HepG2 (cell line): Measurements from ENCODE around the gene SYP. TPM values are rescaled to one million over a fixed set of nuclear protein-coding genes. Genes with fewer than 3 reads are reported as not detected.

Source experiments
- ATAC-seq: fragments of 200-7000 bp; cut with Tn5 transposase; 3 replicates; pipeline ENCODE4 v1.9.1; 2020; ENCODE audit warnings: mild to moderate bottlenecking, moderate library complexity
- BruUV-seq: library from RNA; stranded (reverse); fragments of 400-500 nt; replicated peaks from 2 replicates; lab custom pipeline; 2021; lab: Mats Ljungman, UMichigan
- CTCF ChIA-PET: fragments of 300-600 bp; formaldehyde crosslinking; extraction: SDS; loops from one replicate; lab custom pipeline; 2021; ENCODE audit warnings: low total read pairs, inconsistent platforms, low intra/inter-chr PET ratio; lab: Yijun Ruan, JAX
- POLR2A ChIA-PET: fragments of 350-600 bp; sonication (Branson Sonifier 250); formaldehyde crosslinking; loops from one replicate; lab custom pipeline; 2020; ENCODE audit warnings: antibody characterized with exemption, inconsistent platforms; lab: Yijun Ruan, JAX
- DNase-seq: peaks from one replicate; pipeline ENCODE4 v3.0.0-alpha.2; 2015; ENCODE audit warnings: low spot score
- FAIRE-seq: peaks from 3 replicates; lab custom pipeline; 2011; peaks lifted over from hg19 to GRCh38; lab: Jason Lieb, UNC
- H2AFZ ChIP-seq: one replicate; pipeline ENCODE4 v1.6.1; 2011; ENCODE audit warnings: low read length, inconsistent platforms
- H3K27ac ChIP-seq: fragments of 300-600 bp; 3 replicates; pipeline ENCODE4 v1.8.0; 2011; ENCODE audit warnings: mixed run types, mild to moderate bottlenecking, mixed read lengths, low read length, inconsistent platforms; ENCODE audit not compliant: insufficient read depth; ENCODE audit errors: extremely low read length
- H3K27me3 ChIP-seq, 2 experiments: fragments of 200-600 bp in 1 of 2; 2 replicates in 1 of 2; 3 replicates in 1 of 2; pipeline versions ENCODE4 v1.6.0 to v1.8.0; 2011; ENCODE audit warnings: low read length in 2 of 2, mild to moderate bottlenecking in 2 of 2, moderate library complexity in 2 of 2, inconsistent platforms in 1 of 2; ENCODE audit not compliant: insufficient read depth in 2 of 2, control insufficient read depth in 1 of 2
- H3K36me3 ChIP-seq, 2 experiments: fragments of 200-600 bp in 1 of 2; replicated peaks in 1 of 2; 2 replicates in 1 of 2; 3 replicates in 1 of 2; pipeline versions ENCODE4 v1.5.1 to v1.8.0; 2011; ENCODE audit warnings: low read length in 2 of 2, inconsistent platforms in 1 of 2; ENCODE audit not compliant: insufficient read depth in 2 of 2, control insufficient read depth in 1 of 2
- H3K4me1 ChIP-seq: 2 replicates; pipeline ENCODE4 v1.5.1; 2012; ENCODE audit warnings: low read length, inconsistent platforms; ENCODE audit not compliant: insufficient read depth
- H3K4me2 ChIP-seq: 2 replicates; pipeline ENCODE4 v1.6.0; 2011; ENCODE audit warnings: low read depth, low read length, inconsistent platforms
- H3K4me3 ChIP-seq, 3 experiments: fragments of 200-600 bp in 1 of 3; sonication (generic), shearing (Covaris generic) in 1 of 3; replicated peaks in 1 of 3; 2 replicates each; pipeline ENCODE4 v1.5.1; 2011 to 2016; ENCODE audit warnings: low read length in 3 of 3, inconsistent platforms in 2 of 3, low read depth in 2 of 3, mild to moderate bottlenecking in 2 of 3, control low read depth in 1 of 3, mixed read lengths in 1 of 3; ENCODE audit not compliant: insufficient read depth in 1 of 3
- H3K79me2 ChIP-seq: one replicate; pipeline ENCODE4 v1.6.1; 2011; ENCODE audit warnings: low read length, inconsistent platforms; ENCODE audit not compliant: insufficient read depth
- H3K9ac ChIP-seq: 2 replicates; pipeline ENCODE4 v1.6.0; 2011; ENCODE audit warnings: mild to moderate bottlenecking, low read depth, low read length, inconsistent platforms; ENCODE audit not compliant: insufficient read depth
- H3K9me3 ChIP-seq: 2 replicates; pipeline ENCODE4 v1.5.1; 2012; ENCODE audit warnings: mild to moderate bottlenecking, low read length
- H4K20me1 ChIP-seq: 2 replicates; pipeline ENCODE4 v1.6.0; 2011; ENCODE audit warnings: inconsistent platforms, mild to moderate bottlenecking, low read length, moderate library complexity; ENCODE audit not compliant: insufficient read depth
- ARNT2 ChIP-seq: sonication (generic); formaldehyde crosslinking; IDR thresholded peaks from 2 replicates; pipeline ENCODE4 v1.8.0; 2022; ENCODE audit warnings: mild to moderate bottlenecking, low read depth, missing genetic modification reagents, moderate library complexity
- GABPA ChIP-seq, 2 experiments: IDR thresholded peaks; 2 replicates each; pipeline ENCODE4 v1.6.1; 2011 to 2016; ENCODE audit warnings: low read depth in 2 of 2, low read length in 1 of 2, missing biosample characterization in 1 of 2, missing genetic modification characterization in 1 of 2
- NPAS2 ChIP-seq: sonication (generic); formaldehyde crosslinking; IDR thresholded peaks from 2 replicates; pipeline ENCODE4 v1.8.0; 2022; ENCODE audit warnings: mild to moderate bottlenecking, missing genetic modification reagents, borderline replicate concordance
- PLRG1 ChIP-seq: fragments of 450-650 bp; conservative IDR thresholded peaks from 2 replicates; pipeline ENCODE4 v1.6.1; 2016
- SNAPC2 ChIP-seq: sonication (generic); formaldehyde crosslinking; IDR thresholded peaks from 2 replicates; pipeline ENCODE4 v1.8.1; 2022; ENCODE audit warnings: mild to moderate bottlenecking, missing genetic modification reagents
- ZBTB7B ChIP-seq: sonication (generic); formaldehyde crosslinking; IDR thresholded peaks from 2 replicates; pipeline ENCODE4 v1.4.0; 2020; ENCODE audit warnings: missing genetic modification reagents
- ZNF121 ChIP-seq: sonication (generic); formaldehyde crosslinking; IDR thresholded peaks from 2 replicates; pipeline ENCODE4 v1.5.0; 2020; ENCODE audit warnings: mild to moderate bottlenecking, missing genetic modification reagents
- ZNF235 ChIP-seq: sonication (generic); formaldehyde crosslinking; IDR thresholded peaks from 2 replicates; pipeline ENCODE4 v1.8.1; 2023; ENCODE audit warnings: mild to moderate bottlenecking, missing genetic modification reagents, borderline replicate concordance
- WGBS: methylation state at CpG from one replicate; pipeline ENCODE4 v1.1.6; 2017; ENCODE audit warnings: low lambda C conversion rate; 5-methylcytosine and 5-hydroxymethylcytosine counted together
- in situ Hi-C: cut with HindIII; loops from 2 replicates; pipeline ENCODE4 v1.10.0; 2017; ENCODE audit warnings: low pct_unique_long_range_greater_than_20kb; ENCODE audit not compliant: extremely low pct_ligation_motif_present
- intact Hi-C: fragments of 100-400 bp; cut with micrococcal nuclease; formaldehyde crosslinking; loops from one replicate; pipeline ENCODE4 v1.10.0; 2022; ENCODE audit not compliant: unreplicated experiment
- polyA plus RNA-seq, 8 experiments: library from polyadenylated mRNA; depleted of rRNA in 3 of 8; stranded (reverse) in 7 of 8; unstranded in 1 of 8; fragments of >200 nt; fragmentation: Illumina TruSeq in 4 of 8; extraction: Trizol in 4 of 8; gene quantifications; 2 replicates each; pipeline versions ENCODE4 v1.2.1 to v1.2.3, GENCODE V29; 2011 to 2016; ENCODE audit warnings: low read depth in 4 of 8, missing spikeins in 1 of 8, mixed read lengths in 1 of 8; ENCODE audit not compliant: insufficient read depth in 1 of 8
- total RNA-seq, 5 experiments: library from RNA; depleted of rRNA; stranded (reverse); fragments of >200 nt; fragmentation: Illumina TruSeq; extraction: Trizol; gene quantifications; 2 replicates each; pipeline ENCODE4 v1.2.3, GENCODE V29; 2016; ENCODE audit warnings: low read depth in 1 of 5
- TF ChIP-seq, protein P1 (sequence below): sonication (generic); formaldehyde crosslinking; IDR thresholded peaks from 2 replicates; pipeline ENCODE4 v1.5.1; 2020; ENCODE audit warnings: missing genetic modification reagents, mild to moderate bottlenecking, borderline replicate concordance
- TF ChIP-seq, protein P2 (sequence below): IDR thresholded peaks from 2 replicates; pipeline ENCODE4 v1.6.1; 2016; ENCODE audit warnings: low read depth, control low read depth

The SYP gene
- total and polyA plus RNA-seq, 2 of the 13 experiments (the other 11 are each of a cell fraction or from before 2014, with no cell fraction given) = 2.0 to 2.5 TPM

DNA sequence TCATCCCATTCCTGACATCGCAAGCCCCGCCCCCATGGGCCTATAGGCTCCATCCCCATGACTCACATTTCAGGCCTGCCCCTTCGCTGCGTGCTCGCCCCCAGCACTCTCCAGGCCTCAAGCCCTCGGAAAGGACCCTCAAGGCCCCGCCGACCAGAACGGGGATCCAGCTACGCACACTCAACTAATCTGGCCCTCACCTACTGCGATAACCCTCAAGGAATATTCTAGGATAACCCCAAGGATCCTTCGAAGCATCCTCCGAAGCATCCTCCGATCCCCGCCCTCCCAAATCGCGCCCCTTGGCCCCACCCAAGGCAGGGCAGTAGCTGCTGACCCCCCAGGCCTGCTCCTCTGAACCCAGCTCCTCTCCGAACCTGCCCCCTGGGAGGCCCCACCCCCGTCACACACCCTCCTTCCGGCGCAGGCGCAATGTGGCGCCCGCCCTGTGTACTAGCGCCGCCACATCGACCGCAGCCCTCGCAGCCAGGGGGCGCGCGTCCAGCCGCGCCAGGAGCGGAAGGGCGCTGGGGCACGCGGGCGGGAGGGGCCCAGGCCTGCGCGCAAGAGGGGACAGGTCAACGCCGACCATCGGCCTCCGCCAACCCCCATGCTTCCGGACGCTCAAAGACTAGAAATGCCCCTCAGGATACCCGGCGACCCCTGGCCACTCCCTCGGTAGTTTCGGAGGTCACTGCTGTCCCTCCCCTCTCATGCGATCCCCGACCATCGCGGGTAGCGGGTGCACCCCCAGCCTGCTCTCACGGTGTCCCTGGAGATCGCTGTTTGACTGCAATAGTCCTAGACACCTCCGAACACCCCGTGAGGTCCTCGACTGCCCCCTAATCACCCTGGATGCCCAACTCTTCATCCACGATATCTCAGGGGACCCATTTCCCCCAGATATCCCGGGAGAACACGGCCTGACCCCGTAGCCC, 43.8 kb downstream of the SYP start:
- DNase-seq (no peak), FAIRE-seq (no peak), ATAC-seq (no peak)
- H3K27ac ChIP-seq = no peak overlapping the region
- no peaks in the 10 kb centered on the region for H3K9me3 ChIP-seq
- no peaks in the 10 kb centered on the region for H4K20me1 ChIP-seq
- POLR2A ChIA-PET = no interaction called here
- no peak for TF ChIP-seq NPAS2
- no peak for TF ChIP-seq ZBTB7B (CRISPR knock-in tag)
- TF ChIP-seq ARNT2 (CRISPR knock-in tag) = no peak
- TF ChIP-seq ZNF121 (CRISPR knock-in tag) = no peak
- TF ChIP-seq, protein P1, sequence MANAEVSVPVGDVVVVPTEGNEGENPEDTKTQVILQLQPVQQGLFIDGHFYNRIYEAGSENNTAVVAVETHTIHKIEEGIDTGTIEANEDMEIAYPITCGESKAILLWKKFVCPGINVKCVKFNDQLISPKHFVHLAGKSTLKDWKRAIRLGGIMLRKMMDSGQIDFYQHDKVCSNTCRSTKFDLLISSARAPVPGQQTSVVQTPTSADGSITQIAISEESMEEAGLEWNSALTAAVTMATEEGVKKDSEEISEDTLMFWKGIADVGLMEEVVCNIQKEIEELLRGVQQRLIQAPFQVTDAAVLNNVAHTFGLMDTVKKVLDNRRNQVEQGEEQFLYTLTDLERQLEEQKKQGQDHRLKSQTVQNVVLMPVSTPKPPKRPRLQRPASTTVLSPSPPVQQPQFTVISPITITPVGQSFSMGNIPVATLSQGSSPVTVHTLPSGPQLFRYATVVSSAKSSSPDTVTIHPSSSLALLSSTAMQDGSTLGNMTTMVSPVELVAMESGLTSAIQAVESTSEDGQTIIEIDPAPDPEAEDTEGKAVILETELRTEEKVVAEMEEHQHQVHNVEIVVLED = no peak
- TF ChIP-seq, protein P2, sequence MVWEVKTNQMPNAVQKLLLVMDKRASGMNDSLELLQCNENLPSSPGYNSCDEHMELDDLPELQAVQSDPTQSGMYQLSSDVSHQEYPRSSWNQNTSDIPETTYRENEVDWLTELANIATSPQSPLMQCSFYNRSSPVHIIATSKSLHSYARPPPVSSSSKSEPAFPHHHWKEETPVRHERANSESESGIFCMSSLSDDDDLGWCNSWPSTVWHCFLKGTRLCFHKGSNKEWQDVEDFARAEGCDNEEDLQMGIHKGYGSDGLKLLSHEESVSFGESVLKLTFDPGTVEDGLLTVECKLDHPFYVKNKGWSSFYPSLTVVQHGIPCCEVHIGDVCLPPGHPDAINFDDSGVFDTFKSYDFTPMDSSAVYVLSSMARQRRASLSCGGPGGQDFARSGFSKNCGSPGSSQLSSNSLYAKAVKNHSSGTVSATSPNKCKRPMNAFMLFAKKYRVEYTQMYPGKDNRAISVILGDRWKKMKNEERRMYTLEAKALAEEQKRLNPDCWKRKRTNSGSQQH (CRISPR knock-in tag) = no peak
- TF ChIP-seq SNAPC2 (CRISPR knock-in tag) = no peak
- TF ChIP-seq GABPA (IDR thresholded peaks at IDR 0.05; ENCODE audit: low read depth, low read length) = no peak
- TF ChIP-seq GABPA (CRISPR knock-in tag; IDR thresholded peaks at IDR 0.05; ENCODE audit: low read depth) = no peak
- no peak for TF ChIP-seq PLRG1
- no peak for TF ChIP-seq ZNF235
- TF ChIP-seq, all 625 proteins: peak for 0
- no peak overlapping the region for H3K4me3 ChIP-seq
- H3K4me1 ChIP-seq = no peaks in the 10 kb centered on the region
- H3K27me3 ChIP-seq = no peaks in the 10 kb centered on the region
- CTCF ChIA-PET = no interaction called here
- 93% methylated on average over 30 of the region's 65 CpGs for WGBS
- in situ Hi-C loops (no loop called here), intact Hi-C loops (no loop called here)
- H3K4me2 ChIP-seq = no peak overlapping the region
- BruUV-seq = no TSS peak
- no peaks in the 10 kb centered on the region for H3K36me3 ChIP-seq
- H3K79me2 ChIP-seq = no peaks in the 10 kb centered on the region
- H2AFZ ChIP-seq = no peak overlapping the region
- H3K9ac ChIP-seq = no peak overlapping the region
